Measurements from ENCODE around the gene KRABD2.

DNA sequence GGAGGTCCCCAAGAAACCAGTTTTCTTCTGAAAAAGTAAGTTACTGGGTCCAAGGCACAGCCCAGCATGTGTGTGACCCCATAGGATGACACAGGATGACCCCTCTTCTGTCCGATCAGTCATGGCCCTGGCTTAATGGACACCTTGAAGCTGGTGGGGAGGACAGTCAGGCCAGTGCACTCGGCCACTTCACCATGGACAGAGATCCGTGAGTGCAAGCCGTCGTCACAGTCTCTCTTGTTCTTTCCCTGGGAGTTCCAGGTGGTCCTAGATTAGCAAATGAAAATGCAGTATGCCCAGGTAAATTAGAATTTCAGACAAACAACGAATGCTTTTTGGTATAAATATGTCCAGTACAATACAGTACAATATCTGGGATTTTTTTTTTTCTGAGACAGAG lies 22.5 kb upstream of the KRABD2 start:
- TF ChIP-seq CTCF (IDR thresholded peaks at IDR 0.05; ENCODE audit: insufficient read depth, low read depth, low read length) (no peak), EZH2 (IDR thresholded peaks at IDR 0.05; ENCODE audit: insufficient read depth, low read length) (no peak)

Data from astrocyte (in vitro differentiated cells and primary cell).